Measurements from ENCODE around the gene COA5. TPM values are rescaled to one million over a fixed set of nuclear protein-coding genes. Genes with fewer than 3 reads are reported as not detected.

Gene COA5
- total and polyA plus RNA-seq, 2 experiments from 2014 or later: 33.3 to 113 TPM

DNA sequence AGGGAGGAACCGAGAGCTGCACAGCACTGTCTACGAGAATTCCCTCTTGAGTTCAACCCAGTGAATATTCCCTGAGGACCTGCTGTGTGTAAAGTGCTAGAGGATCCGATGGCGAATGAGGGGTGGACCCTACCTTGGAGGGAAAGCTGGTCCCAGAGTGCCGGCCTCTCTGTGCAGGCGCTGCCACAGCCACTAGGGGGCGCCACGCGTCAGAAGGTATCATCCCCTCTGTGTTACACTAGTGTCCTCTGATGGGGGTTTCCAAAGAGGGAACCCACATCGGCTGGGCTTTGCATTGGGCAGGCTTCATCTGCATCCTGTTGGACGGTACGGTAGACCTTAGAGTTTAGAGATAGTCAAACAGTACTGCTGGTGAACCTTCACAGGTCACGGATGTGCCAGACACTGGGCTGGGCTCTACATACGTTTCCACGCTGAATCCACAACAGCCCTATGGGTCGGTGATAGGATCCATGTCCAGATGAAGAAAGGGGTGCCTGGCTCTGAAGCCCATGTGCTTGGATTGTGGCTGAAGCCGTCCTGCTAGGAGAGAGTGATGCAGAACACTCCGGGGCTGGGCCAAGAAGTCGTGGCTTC, 39.0 kb downstream of the COA5 start:
- H3K27ac Mint-ChIP-seq: 0 out of 2 replicates have a peak overlapping the region, but pooled peaks have one; percentile 48
- H3K27me3 Mint-ChIP-seq (ENCODE audit: insufficient read depth, low read depth, poor library complexity): peaks cover 7% of the 10 kb centered on the region

More for the DNA sequence above, 39.0 kb downstream of the COA5 start:
- no peaks in the 10 kb centered on the region for H3K9me3 Mint-ChIP-seq
- no peak overlapping the region for H2AFZ ChIP-seq
- H3K79me2 ChIP-seq (replicated peaks; ENCODE audit: insufficient read depth): no peaks in the 10 kb centered on the region
- H3K4me3 Mint-ChIP-seq: no peak overlapping the region
- peak; percentile 98 for ATAC-seq
- H3K27me3 ChIP-seq (ENCODE audit: insufficient read depth): no peaks in the 10 kb centered on the region
- peaks cover 49% of the 10 kb centered on the region for H3K36me3 Mint-ChIP-seq (ENCODE audit: low read depth)
- H3K9me2 ChIP-seq (ENCODE audit: insufficient read depth): no peaks in the 10 kb centered on the region
- no peak overlapping the region for H3K27ac ChIP-seq (ENCODE audit: low read depth)
- TF ChIP-seq JUNB (IDR thresholded peaks at IDR 0.05; ENCODE audit: unreplicated experiment) (no peak), EZH2 (IDR thresholded peaks at IDR 0.05; ENCODE audit: low read depth, unreplicated experiment) (no peak)
- TF ChIP-seq, protein P1, sequence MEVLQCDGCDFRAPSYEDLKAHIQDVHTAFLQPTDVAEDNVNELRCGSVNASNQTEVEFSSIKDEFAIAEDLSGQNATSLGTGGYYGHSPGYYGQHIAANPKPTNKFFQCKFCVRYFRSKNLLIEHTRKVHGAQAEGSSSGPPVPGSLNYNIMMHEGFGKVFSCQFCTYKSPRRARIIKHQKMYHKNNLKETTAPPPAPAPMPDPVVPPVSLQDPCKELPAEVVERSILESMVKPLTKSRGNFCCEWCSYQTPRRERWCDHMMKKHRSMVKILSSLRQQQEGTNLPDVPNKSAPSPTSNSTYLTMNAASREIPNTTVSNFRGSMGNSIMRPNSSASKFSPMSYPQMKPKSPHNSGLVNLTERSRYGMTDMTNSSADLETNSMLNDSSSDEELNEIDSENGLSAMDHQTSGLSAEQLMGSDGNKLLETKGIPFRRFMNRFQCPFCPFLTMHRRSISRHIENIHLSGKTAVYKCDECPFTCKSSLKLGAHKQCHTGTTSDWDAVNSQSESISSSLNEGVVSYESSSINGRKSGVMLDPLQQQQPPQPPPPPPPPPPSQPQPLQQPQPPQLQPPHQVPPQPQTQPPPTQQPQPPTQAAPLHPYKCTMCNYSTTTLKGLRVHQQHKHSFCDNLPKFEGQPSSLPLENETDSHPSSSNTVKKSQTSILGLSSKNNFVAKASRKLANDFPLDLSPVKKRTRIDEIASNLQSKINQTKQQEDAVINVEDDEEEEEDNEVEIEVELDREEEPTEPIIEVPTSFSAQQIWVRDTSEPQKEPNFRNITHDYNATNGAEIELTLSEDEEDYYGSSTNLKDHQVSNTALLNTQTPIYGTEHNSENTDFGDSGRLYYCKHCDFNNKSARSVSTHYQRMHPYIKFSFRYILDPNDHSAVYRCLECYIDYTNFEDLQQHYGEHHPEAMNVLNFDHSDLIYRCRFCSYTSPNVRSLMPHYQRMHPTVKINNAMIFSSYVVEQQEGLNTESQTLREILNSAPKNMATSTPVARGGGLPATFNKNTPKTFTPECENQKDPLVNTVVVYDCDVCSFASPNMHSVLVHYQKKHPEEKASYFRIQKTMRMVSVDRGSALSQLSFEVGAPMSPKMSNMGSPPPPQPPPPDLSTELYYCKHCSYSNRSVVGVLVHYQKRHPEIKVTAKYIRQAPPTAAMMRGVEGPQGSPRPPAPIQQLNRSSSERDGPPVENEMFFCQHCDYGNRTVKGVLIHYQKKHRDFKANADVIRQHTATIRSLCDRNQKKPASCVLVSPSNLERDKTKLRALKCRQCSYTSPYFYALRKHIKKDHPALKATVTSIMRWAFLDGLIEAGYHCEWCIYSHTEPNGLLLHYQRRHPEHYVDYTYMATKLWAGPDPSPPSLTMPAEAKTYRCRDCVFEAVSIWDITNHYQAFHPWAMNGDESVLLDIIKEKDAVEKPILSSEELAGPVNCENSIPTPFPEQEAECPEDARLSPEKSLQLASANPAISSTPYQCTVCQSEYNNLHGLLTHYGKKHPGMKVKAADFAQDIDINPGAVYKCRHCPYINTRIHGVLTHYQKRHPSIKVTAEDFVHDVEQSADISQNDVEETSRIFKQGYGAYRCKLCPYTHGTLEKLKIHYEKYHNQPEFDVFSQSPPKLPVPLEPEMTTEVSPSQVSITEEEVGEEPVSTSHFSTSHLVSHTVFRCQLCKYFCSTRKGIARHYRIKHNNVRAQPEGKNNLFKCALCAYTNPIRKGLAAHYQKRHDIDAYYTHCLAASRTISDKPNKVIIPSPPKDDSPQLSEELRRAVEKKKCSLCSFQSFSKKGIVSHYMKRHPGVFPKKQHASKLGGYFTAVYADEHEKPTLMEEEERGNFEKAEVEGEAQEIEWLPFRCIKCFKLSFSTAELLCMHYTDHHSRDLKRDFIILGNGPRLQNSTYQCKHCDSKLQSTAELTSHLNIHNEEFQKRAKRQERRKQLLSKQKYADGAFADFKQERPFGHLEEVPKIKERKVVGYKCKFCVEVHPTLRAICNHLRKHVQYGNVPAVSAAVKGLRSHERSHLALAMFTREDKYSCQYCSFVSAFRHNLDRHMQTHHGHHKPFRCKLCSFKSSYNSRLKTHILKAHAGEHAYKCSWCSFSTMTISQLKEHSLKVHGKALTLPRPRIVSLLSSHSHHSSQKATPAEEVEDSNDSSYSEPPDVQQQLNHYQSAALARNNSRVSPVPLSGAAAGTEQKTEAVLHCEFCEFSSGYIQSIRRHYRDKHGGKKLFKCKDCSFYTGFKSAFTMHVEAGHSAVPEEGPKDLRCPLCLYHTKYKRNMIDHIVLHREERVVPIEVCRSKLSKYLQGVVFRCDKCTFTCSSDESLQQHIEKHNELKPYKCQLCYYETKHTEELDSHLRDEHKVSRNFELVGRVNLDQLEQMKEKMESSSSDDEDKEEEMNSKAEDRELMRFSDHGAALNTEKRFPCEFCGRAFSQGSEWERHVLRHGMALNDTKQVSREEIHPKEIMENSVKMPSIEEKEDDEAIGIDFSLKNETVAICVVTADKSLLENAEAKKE (CRISPR knock-in tag; IDR thresholded peaks at IDR 0.05): no peak
- TF ChIP-seq, protein P2, sequence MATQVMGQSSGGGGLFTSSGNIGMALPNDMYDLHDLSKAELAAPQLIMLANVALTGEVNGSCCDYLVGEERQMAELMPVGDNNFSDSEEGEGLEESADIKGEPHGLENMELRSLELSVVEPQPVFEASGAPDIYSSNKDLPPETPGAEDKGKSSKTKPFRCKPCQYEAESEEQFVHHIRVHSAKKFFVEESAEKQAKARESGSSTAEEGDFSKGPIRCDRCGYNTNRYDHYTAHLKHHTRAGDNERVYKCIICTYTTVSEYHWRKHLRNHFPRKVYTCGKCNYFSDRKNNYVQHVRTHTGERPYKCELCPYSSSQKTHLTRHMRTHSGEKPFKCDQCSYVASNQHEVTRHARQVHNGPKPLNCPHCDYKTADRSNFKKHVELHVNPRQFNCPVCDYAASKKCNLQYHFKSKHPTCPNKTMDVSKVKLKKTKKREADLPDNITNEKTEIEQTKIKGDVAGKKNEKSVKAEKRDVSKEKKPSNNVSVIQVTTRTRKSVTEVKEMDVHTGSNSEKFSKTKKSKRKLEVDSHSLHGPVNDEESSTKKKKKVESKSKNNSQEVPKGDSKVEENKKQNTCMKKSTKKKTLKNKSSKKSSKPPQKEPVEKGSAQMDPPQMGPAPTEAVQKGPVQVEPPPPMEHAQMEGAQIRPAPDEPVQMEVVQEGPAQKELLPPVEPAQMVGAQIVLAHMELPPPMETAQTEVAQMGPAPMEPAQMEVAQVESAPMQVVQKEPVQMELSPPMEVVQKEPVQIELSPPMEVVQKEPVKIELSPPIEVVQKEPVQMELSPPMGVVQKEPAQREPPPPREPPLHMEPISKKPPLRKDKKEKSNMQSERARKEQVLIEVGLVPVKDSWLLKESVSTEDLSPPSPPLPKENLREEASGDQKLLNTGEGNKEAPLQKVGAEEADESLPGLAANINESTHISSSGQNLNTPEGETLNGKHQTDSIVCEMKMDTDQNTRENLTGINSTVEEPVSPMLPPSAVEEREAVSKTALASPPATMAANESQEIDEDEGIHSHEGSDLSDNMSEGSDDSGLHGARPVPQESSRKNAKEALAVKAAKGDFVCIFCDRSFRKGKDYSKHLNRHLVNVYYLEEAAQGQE (IDR thresholded peaks at IDR 0.05; ENCODE audit: unreplicated experiment): no peak
- TF ChIP-seq, protein P3, sequence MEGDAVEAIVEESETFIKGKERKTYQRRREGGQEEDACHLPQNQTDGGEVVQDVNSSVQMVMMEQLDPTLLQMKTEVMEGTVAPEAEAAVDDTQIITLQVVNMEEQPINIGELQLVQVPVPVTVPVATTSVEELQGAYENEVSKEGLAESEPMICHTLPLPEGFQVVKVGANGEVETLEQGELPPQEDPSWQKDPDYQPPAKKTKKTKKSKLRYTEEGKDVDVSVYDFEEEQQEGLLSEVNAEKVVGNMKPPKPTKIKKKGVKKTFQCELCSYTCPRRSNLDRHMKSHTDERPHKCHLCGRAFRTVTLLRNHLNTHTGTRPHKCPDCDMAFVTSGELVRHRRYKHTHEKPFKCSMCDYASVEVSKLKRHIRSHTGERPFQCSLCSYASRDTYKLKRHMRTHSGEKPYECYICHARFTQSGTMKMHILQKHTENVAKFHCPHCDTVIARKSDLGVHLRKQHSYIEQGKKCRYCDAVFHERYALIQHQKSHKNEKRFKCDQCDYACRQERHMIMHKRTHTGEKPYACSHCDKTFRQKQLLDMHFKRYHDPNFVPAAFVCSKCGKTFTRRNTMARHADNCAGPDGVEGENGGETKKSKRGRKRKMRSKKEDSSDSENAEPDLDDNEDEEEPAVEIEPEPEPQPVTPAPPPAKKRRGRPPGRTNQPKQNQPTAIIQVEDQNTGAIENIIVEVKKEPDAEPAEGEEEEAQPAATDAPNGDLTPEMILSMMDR (conservative IDR thresholded peaks at IDR 0.05; ENCODE audit: low read depth in 2 of 2): peak; percentile 92 to 94
- no peaks in the 10 kb centered on the region for H3K4me1 Mint-ChIP-seq
- peaks cover 11% of the 10 kb centered on the region; the same call in 1 of the 2 replicates for H4K20me1 ChIP-seq (replicated peaks; ENCODE audit: insufficient read depth)
- peak; percentile 80 for DNase-seq (ENCODE audit: low spot score)
- H3K4me1 ChIP-seq (ENCODE audit: insufficient read depth): no peaks in the 10 kb centered on the region
- no peak overlapping the region for H3K4me3 ChIP-seq
- peaks cover 7% of the 10 kb centered on the region; the same call in 1 of the 2 replicates for H3K36me3 ChIP-seq (ENCODE audit: insufficient read depth)
- no peaks in the 10 kb centered on the region for H3F3A ChIP-seq (replicated peaks; ENCODE audit: low read depth)
- H3K4me2 ChIP-seq: no peak overlapping the region
